ENCODE results near the gene GRPEL1.

- TF ChIP-seq CTCF (IDR thresholded peaks at IDR 0.05) (no peak), POLR2A (IDR thresholded peaks at IDR 0.05) (no peak)
Observed at GRCh38 chr4:7045553-7045952, 22.3 kb downstream of the GRPEL1 start.
